Neutrophil (primary cell): ENCODE data around the gene SPNS3.

Experiments used
- H3K27ac ChIP-seq: fragments of 200-600 bp; sonication (generic); 2 replicates; pipeline ENCODE4 v1.5.1; 2016; ENCODE audit warnings: mild to moderate bottlenecking, moderate library complexity
- H3K27me3 ChIP-seq: fragments of 200-600 bp; sonication (generic); 2 replicates; pipeline ENCODE4 v1.6.0; 2016; ENCODE audit warnings: mild to moderate bottlenecking
- H3K36me3 ChIP-seq: fragments of 200-600 bp; sonication (generic); 2 replicates; pipeline ENCODE4 v1.5.1; 2017
- H3K4me1 ChIP-seq, 2 experiments: fragments of 200-600 bp in 1 of 2; sonication (generic) in 1 of 2; 1 replicate in 1 of 2; 2 replicates in 1 of 2; pipeline versions ENCODE4 v1.5.1 to v1.6.1; 2013 to 2016; ENCODE audit warnings: low read depth in 1 of 2, low read length in 1 of 2, mild to moderate bottlenecking in 1 of 2, moderate library complexity in 1 of 2; ENCODE audit not compliant: control insufficient read depth in 1 of 2, insufficient read depth in 1 of 2
- H3K4me3 ChIP-seq, 2 experiments: fragments of 200-600 bp in 1 of 2; sonication (generic) in 1 of 2; 1 replicate in 1 of 2; 2 replicates in 1 of 2; pipeline ENCODE4 v1.5.1; 2013 to 2016; ENCODE audit warnings: low read depth in 1 of 2, low read length in 1 of 2, mild to moderate bottlenecking in 1 of 2, moderate library complexity in 1 of 2
- H3K9me3 ChIP-seq: fragments of 200-600 bp; sonication (generic); 2 replicates; pipeline ENCODE4 v1.5.1; 2016
- CTCF ChIP-seq: fragments of 200-600 bp; sonication (generic); IDR thresholded peaks from 2 replicates; pipeline ENCODE4 v1.5.1; 2016; ENCODE audit warnings: antibody characterized with exemption

Gene SPNS3

GRCh38 chr17:4505187-4505586 lies 71.4 kb downstream of the SPNS3 start:
- Histone ChIP-seq H3K4me1 (peaks cover 52 to 61% of the 10 kb centered on the region in 2 experiments), H3K27me3 (no peaks in the 10 kb centered on the region), H3K9me3 (no peaks in the 10 kb centered on the region), H3K4me3 (no peak overlapping the region), H3K36me3 (no peaks in the 10 kb centered on the region), H3K27ac (no peak overlapping the region)
- TF ChIP-seq CTCF = no peak

GRCh38 chr17:4506175-4506813 lies 72.6 kb downstream of the SPNS3 start:
- H3K4me3 ChIP-seq = no peak overlapping the region
- peaks cover 41 to 55% of the 10 kb centered on the region in 2 experiments for H3K4me1 ChIP-seq
- H3K9me3 ChIP-seq = no peaks in the 10 kb centered on the region
- no peak for TF ChIP-seq CTCF
- no peak overlapping the region for H3K27ac ChIP-seq
- no peaks in the 10 kb centered on the region for H3K27me3 ChIP-seq
- H3K36me3 ChIP-seq = no peaks in the 10 kb centered on the region

- Histone ChIP-seq H3K4me1 (peaks cover 36 to 51% of the 10 kb centered on the region in 2 experiments), H3K4me3 (no peak overlapping the region), H3K36me3 (no peaks in the 10 kb centered on the region), H3K27me3 (no peaks in the 10 kb centered on the region), H3K9me3 (no peaks in the 10 kb centered on the region), H3K27ac (no peak overlapping the region)
- TF ChIP-seq CTCF = no peak
Observed at GRCh38 chr17:4506892-4507291, 73.2 kb downstream of the SPNS3 start.

GRCh38 chr17:4507361-4508111 lies 73.8 kb downstream of the SPNS3 start:
- Histone ChIP-seq H3K27me3 (no peaks in the 10 kb centered on the region), H3K4me1 (peaks cover 36 to 51% of the 10 kb centered on the region in 2 experiments), H3K4me3 (no peak overlapping the region), H3K36me3 (no peaks in the 10 kb centered on the region), H3K9me3 (no peaks in the 10 kb centered on the region), H3K27ac (no peak overlapping the region)
- no peak for TF ChIP-seq CTCF

- Histone ChIP-seq H3K4me1 (peaks cover 34 to 50% of the 10 kb centered on the region in 2 experiments), H3K9me3 (no peaks in the 10 kb centered on the region), H3K4me3 (no peak overlapping the region), H3K27me3 (no peaks in the 10 kb centered on the region), H3K27ac (no peak overlapping the region), H3K36me3 (no peaks in the 10 kb centered on the region)
- TF ChIP-seq CTCF = no peak
Observed at GRCh38 chr17:4508207-4508606, 74.5 kb downstream of the SPNS3 start.
